Adipose tissue (tissue), 3 donors: ENCODE results near the gene SCARF1. TPM values are rescaled to one million over a fixed set of nuclear protein-coding genes. Genes with fewer than 3 reads are reported as not detected.

Experiments
- polyA plus RNA-seq, 3 donors: library from polyadenylated mRNA; stranded (reverse); fragments of 200-250 nt; gene quantifications; one replicate each; pipeline ENCODE4 v1.2.3, GENCODE V29; 2013
- donor health status: healthy with polysubstance abuse.
- donor health status: Bipolar disorder and iron deficiency.
- donor health status: healthy.

Gene SCARF1
- polyA plus RNA-seq, 3 donors, result 3.8 to 22.6 (median 19.8) TPM

Other genes starting within 250 kb of the SCARF1 start
- gene YWHAE, start 245.5 kb downstream of the SCARF1 start, polyA plus RNA-seq, result 100 to 1,000 TPM; 176 to 479 (median 340) TPM
- gene CRK, start 189.5 kb downstream of the SCARF1 start, polyA plus RNA-seq, result 10 to 100 TPM; 15.8 to 62.3 (median 45.5) TPM
- gene MYO1C, start 153.0 kb downstream of the SCARF1 start, polyA plus RNA-seq, result 100 to 1,000 TPM in 2 of 3 donors, 10 to 100 TPM in 1; 76.1 to 339 (median 135) TPM
- gene INPP5K, start 129.1 kb downstream of the SCARF1 start, polyA plus RNA-seq, result 10 to 100 TPM; 21.9 to 88.5 (median 41.5) TPM
- gene PITPNA, start 82.9 kb downstream of the SCARF1 start, polyA plus RNA-seq, result 10 to 100 TPM; 14.6 to 33.9 (median 27.2) TPM
- gene SLC43A2, start 16.9 kb downstream of the SCARF1 start, polyA plus RNA-seq, result 10 to 100 TPM in 1 of 3 donors, 1 to 10 TPM in 2; 5.7 to 17.0 (median 8.8) TPM
- gene RILP, start 4.1 kb upstream of the SCARF1 start, polyA plus RNA-seq, result 10 to 100 TPM; 13.6 to 29.7 (median 24.1) TPM
- gene PRPF8, start 39.1 kb upstream of the SCARF1 start, polyA plus RNA-seq, result 10 to 100 TPM; 52.0 to 86.7 (median 67.5) TPM
- gene TLCD2, start 64.6 kb upstream of the SCARF1 start, polyA plus RNA-seq, result 10 to 100 TPM in 2 of 3 donors, 1 to 10 TPM in 1; 1.4 to 16.6 (median 15.0) TPM
- gene WDR81, start 79.0 kb upstream of the SCARF1 start, polyA plus RNA-seq, result 10 to 100 TPM; 11.8 to 24.5 (median 24.0) TPM
- 10 to 100 TPM in 2 of 3 donors, 1 to 10 TPM in 1; 8.9 to 15.7 (median 11.9) TPM for gene SERPINF2, start 97.1 kb upstream of the SCARF1 start, polyA plus RNA-seq
- gene SERPINF1, start 116.3 kb upstream of the SCARF1 start, polyA plus RNA-seq, result 1,000 to 10,000 TPM in 2 of 3 donors, 100 to 1,000 TPM in 1; 140 to 1,175 (median 1,133) TPM
- gene SMYD4, start 184.2 kb upstream of the SCARF1 start, polyA plus RNA-seq, result 10 to 100 TPM in 1 of 3 donors, 1 to 10 TPM in 2; 4.8 to 12.8 (median 8.3) TPM
- 10 to 100 TPM; 17.1 to 25.8 (median 23.6) TPM for gene RPA1, start 184.3 kb upstream of the SCARF1 start, polyA plus RNA-seq